Liver (tissue), 3 donors: ENCODE data around the gene CFAP251.

Source experiments
- CTCF ChIP-seq: fragments of 150-350 bp; IDR thresholded peaks from 2 replicates; pipeline ENCODE4 v1.5.1; 2017; ENCODE audit warnings: improper control_type of control experiment, low read depth, low read length; ENCODE audit not compliant: missing input control
- SP1 ChIP-seq: IDR thresholded peaks from 2 replicates; pipeline ENCODE4 v1.6.1; 2018; ENCODE audit warnings: antibody characterized with exemption, mild to moderate bottlenecking
- donor health status: healthy.
- donor health status: healthy.

GRCh38 chr12:122052285-122052684 lies 133.9 kb downstream of the CFAP251 start:
- TF ChIP-seq CTCF, result no peak
- peak; percentile 66 for TF ChIP-seq SP1
